GM03348 (cell line): ENCODE measurements around the gene NELFCD.
"Not testable (repeated sequence)": the region's sequence is repeated elsewhere in the genome, so short reads cannot be mapped to it uniquely, and the experiment has no call there.

Experiments used
- DNase-seq: peaks from one replicate; pipeline ENCODE4 v3.0.0; 2012; ENCODE audit warnings: low spot score

NELFCD gene

GRCh38 chr20:58973866-58974265 lies 7.2 kb upstream of the NELFCD start:
- DNase-seq, result no peak

- no peak for DNase-seq
Observed at GRCh38 chr20:58975353-58975752, 5.7 kb upstream of the NELFCD start.

- DNase-seq, result no peak
Observed at GRCh38 chr20:58976061-58976730, 4.9 kb upstream of the NELFCD start.

- no peak for DNase-seq
Observed at GRCh38 chr20:58978351-58979190, 2.5 kb upstream of the NELFCD start.

GRCh38 chr20:58981628-58982364 lies 740 bp downstream of the NELFCD start:
- peak; percentile 27 for DNase-seq

GRCh38 chr20:58982406-58983114 lies 1.5 kb downstream of the NELFCD start:
- DNase-seq, result no peak

- not testable (repeated sequence) for DNase-seq
Observed at GRCh38 chr20:58983115-58983468, 2.0 kb downstream of the NELFCD start.

- no peak for DNase-seq
Observed at GRCh38 chr20:58984691-58985090, 3.6 kb downstream of the NELFCD start.

- DNase-seq, result no peak
Observed at GRCh38 chr20:58985656-58986055, 4.6 kb downstream of the NELFCD start.

GRCh38 chr20:58986286-58986967 lies 5.4 kb downstream of the NELFCD start:
- no peak for DNase-seq

- DNase-seq, result no peak
Observed at GRCh38 chr20:58986968-58987517, 6.0 kb downstream of the NELFCD start.

GRCh38 chr20:58987790-58988564 lies 6.9 kb downstream of the NELFCD start:
- DNase-seq, result no peak

- no peak for DNase-seq
Observed at GRCh38 chr20:58988565-58988882, 7.5 kb downstream of the NELFCD start.

GRCh38 chr20:58989196-58989595 lies 8.1 kb downstream of the NELFCD start:
- no peak for DNase-seq

GRCh38 chr20:58990651-58991445 lies 9.8 kb downstream of the NELFCD start:
- no peak for DNase-seq

- no peak for DNase-seq
Observed at GRCh38 chr20:58991715-58992114, 10.7 kb downstream of the NELFCD start.

- DNase-seq, result no peak
Observed at GRCh38 chr20:58992911-58993310, 11.9 kb downstream of the NELFCD start.

GRCh38 chr20:58993332-58994248 lies 12.5 kb downstream of the NELFCD start:
- DNase-seq, result no peak
